ENCODE data around the gene AKAP9.
"Not testable (repeated sequence)": the region's sequence is repeated elsewhere in the genome, so short reads cannot be mapped to it uniquely, and the experiment has no call there.

The AKAP9 gene

DNA sequence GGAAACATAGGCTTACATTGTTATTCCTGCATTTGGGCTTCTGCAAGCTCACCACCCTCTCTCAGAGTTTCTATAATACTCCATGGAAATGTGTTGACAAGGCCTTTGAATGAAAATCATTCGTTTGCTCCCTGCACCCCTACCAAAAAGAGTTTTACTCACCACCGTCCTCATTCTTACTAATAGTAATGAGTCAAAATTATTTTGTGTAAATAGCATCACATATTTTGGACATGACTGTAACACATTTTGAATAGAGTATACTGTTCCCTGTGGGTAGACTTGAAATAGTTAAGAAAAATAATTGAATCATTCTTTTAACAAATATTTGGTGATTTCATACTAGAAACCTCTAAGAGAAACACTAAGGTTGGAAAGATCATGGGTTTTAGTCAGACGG lies 84.6 kb downstream of the AKAP9 start:
- no peak for DNase-seq

DNA sequence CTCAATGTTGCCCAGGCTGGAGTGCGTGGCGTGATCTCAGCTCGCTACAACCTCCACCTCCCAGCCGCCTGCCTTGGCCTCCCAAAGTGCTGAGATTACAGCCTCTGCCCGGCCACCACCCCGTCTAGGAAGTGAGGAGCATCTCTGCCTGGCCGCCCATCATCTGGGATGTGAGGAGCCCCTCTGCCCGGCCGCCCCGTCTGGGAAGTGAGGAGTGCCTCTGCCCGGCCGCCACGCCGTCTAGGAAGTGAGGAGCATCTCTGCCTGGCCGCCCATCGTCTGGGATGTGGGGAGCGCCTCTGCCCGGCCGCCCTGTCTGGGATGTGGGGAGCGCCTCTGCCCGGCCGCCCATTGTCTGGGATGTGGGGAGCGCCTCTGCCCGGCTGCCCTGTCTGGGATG lies 86.0 kb downstream of the AKAP9 start:
- DNase-seq: not testable (repeated sequence)

DNA sequence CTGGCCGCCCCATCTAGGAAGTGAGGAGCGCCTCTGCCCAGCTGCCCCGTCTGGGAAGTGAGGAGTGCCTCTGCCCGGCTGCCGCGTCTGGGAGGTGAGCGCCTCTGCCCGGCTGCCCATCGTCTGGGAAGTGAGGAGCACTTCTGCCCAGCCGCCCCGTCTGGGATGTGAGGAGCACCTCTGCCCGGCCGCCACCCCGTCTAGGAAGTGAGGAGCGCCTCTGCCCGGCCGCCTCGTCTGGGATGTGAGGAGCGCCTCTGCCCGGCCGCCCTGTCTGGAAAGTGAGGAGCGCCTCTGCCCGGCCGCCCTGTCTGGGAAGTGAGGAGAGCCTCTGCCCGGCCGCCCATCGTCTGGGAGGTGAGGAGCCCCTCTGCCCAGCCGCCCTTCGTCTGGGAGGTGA lies 86.5 kb downstream of the AKAP9 start:
- not testable (repeated sequence) for DNase-seq

DNA sequence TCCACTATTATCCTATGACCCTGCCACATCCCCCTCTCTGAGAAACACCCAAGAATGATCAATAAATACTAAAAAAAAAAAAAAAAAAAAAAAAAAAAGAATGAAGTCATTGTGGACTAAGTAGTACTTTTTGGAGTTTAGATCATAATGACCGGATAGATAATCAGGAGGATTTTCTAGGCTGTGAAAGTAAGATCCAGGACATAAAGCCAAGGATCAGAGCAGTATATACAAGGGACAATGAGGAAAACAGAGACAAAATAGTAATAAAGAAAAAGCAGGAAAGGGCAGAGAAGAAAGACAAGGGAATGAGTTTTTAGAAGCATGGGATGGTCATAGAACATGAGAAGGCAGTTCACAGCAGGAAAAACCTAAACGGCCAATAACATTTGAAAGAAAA lies 87.6 kb downstream of the AKAP9 start:
- DNase-seq: no peak

DNA sequence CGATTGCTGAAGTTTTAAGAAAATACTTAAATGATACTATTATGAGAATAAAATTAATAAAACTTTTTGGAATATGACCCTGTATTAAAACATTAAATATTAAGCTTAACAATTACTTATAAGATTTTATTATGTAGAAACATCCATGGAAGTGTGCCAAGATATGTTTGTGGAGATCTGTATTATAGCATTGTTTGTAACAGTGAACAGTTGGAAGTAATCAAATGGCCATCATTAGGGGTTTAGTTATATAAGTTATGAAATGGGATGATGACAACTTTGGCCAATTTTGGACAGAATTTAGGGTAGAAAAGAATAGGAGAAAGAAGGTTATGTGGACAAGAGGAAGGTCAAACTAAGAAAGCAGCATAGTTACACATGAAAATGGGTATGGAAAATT lies 88.0 kb downstream of the AKAP9 start:
- DNase-seq: no peak

DNA sequence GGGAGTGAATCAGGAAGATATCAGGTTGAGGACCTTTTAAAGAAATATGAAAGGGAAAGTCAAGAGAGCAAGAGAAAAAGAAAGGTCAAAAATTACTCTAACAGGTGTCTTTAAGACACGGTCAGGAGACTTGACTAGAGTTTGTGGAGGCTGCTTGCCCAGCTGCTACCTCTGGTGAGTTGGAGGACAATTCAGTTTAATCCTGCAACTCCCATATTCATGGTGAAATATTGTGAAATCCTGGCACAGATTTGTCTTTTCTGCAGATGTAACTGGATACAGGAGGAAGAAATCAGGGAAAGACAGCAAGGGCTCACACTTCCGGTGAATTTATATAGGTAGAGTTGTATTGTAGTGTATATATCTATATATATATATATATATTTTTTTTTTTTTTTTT lies 93.5 kb downstream of the AKAP9 start:
- no peak for DNase-seq

DNA sequence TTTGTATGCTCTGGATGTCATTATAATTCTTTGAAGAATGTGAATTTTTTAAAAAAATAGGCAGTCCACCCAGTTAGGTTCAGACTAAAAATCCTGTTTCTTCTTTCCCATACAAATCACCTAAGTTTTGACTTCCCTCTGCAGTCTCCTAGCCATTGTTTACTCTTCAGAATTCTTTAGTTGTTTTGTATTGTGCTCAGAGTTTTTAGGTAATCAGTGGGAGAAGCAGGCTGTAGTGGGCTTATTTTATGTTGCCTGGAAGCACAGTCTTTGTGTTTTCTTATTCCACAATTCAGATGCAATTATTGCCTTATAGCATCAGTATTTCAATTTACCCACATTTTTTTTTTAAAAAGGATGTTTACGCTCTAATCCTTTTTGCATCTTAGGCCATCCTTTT lies 94.9 kb downstream of the AKAP9 start:
- no peak for DNase-seq

DNA sequence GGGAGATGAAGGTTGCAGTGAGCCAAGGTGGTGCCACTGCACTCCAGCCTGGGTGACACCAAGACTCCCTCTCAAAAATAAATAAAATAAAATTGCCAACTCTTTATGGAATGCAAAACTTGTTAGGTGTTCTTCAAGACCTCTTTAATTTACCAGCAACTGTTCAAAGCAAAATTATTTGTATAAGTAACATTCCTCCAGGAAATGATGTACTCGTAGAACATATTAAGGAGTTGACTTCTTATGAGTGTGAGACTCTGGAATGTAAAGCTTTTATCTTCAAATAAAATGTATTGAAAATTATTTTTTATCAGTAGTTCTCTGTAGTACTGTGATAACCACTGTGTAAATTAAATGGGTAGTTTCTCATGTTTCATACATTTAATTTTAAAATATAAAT lies 99.2 kb downstream of the AKAP9 start:
- no peak for DNase-seq

DNA sequence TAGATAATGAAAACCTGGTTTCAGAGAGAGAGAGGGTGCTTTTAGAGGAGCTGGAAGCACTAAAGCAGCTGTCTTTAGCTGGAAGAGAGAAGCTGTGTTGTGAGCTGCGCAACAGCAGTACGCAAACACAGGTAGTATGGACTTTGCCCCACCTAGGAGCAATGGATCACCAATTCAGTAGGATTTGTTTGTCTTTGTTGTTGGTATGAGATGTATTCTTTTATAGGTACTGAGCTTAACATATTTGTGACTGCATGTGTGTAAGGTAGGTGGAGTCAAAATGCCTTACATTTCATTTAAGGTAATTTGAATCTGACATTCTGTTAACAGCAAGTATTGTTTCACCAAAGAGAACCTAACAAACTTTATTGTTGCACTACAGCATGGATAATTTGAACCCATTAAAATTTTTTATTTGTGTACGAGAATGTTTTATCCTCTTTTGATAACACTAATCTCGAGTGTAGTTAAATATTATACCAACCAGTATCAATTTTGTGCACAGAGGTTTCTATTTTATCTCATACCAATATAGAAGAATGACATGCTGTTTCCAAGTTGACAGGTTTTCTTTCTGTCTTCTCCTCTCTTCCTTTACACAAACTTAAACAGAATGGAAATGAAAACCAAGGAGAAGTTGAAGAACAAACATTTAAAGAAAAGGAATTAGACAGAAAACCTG lies 101.5 kb downstream of the AKAP9 start:
- DNase-seq: no peak

DNA sequence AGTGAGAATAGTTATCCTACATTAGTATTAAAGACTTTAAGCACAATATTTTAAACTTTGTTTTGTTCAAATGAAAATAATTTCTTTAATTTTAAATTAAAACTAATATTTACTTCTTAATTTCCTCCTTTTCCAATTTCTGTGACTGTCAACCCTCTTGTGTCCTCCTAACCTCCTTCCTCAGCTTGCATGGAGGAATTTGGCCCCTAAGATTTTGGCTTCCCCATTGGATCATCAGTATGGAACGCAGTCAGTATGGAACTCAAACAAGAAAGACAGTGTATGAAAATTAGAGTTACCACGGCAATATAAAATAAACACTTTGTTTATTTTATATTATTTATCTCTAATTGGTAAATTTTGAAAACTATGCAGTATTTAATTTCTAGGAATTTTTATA lies 102.4 kb downstream of the AKAP9 start:
- DNase-seq: no peak

DNA sequence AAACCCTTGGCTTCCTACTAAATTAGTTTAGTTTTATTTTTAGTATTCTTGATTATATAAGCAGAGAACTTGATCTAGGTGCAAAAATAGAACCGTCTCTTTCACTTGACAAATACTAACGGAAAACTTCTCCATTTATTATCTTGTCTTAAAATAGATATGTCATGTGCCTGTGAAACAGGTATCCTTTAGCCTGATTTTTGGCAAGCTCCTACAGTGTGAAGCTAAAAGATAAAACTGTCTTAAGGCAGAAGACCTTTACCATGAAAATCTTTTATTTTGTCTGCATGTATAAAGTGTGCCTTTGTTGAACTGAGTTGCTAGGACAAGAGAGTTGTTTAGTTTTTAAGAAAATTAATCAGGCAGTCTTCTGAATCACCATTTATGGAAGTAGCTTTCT lies 103.0 kb downstream of the AKAP9 start:
- DNase-seq: no peak

DNA sequence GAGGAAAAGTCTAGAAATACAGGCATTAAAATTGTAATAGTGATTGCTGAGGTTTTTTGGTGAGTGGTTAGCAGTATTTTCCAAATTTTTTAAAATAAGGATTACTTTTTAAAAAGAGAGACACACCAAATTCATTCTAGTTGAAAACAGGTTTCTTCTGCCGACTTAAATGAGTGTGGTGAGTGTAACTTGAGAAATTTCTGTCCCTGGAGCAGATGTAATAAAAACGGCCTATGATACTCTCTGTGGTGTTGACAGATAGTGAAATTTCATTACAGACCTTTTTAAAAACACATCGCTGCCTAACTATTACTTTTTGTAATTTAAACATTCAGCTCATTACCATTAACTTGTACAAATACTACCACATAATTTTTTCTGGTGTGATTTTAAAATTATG lies 103.5 kb downstream of the AKAP9 start:
- DNase-seq: no peak

DNA sequence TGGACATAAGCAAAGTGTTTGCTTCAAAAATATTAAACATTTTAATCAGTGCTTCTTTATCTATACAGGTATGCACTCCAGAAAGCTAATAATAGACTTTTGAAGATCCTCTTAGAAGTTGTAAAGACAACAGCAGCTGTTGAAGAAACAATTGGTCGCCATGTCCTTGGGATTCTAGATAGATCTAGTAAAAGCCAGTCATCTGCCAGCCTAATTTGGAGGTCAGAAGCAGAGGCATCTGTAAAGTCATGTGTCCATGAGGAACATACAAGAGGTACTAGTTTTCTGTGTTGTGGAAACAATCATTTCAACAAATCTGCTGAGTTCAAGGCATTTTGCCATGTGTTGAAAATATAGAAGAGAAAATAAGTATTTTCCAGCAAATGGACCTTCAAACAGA lies 104.3 kb downstream of the AKAP9 start:
- no peak for DNase-seq

DNA sequence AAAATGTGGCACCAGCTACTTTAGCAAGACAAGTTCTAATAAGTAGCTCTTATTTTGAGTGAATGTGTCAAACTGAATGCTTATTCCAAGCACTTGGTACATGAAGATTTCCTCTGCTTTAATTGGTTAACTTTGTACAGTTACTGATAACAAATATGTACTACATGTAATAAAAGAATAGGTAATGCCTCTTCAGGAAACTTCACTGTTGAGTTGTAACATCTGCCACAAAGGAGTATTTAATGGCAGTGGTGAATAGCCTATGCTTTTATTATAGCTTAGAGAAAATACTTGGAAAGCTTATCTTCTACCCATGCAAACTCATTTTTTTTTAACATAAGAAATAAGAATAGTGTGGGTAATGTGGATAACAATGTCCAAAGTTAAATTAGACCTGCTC lies 111.0 kb downstream of the AKAP9 start:
- no peak for DNase-seq

DNA sequence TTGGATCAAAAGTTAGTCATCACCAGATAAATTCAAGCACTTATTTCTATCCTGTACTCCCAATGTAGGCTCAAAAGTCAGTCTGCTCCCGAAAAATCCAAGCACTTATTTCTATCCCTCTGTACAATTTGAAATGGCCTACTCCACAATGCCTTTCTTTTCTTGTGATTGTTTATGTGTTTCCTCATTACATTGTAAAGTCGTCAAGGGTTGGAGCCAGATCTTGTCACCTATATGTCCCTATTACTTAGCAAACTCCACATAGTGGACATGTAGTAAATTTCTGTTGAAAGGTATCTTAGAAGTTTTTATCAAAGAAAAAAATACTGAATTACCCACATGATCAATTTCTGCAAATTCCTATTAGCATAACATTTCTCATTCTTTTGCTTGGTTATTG lies 111.5 kb downstream of the AKAP9 start:
- no peak for DNase-seq

DNA sequence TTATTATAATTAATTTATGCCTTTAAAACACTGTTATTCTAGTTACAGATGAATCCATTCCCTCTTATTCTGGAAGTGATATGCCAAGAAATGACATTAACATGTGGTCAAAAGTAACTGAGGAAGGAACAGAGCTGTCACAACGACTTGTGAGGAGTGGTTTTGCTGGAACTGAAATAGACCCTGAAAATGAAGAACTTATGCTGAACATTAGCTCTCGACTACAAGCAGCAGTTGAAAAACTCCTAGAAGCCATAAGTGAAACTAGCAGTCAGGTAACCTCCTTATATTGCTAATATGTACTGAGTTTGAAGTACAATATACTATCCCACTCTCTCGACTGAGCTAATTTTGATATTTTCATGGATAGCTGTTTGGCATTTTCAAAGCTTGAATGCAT lies 112.0 kb downstream of the AKAP9 start:
- no peak for DNase-seq

DNA sequence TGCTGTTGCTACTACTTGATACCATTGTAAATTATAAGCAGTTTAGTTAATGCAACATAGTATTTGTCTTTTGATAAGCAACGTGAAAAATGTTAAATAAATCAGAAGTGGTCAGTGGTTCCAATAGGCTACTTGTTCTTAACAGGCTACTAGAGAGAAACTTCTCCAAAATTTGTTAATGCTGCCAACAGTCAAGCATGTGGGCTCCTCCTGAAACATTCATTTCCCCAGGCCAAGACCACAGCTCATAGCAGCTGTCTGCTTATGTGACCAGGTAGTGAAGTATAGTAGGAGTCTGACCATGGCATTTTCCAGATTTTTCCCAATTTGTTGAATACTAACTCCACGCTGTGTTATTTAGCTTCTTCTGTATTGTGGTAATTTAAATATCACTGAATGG lies 112.7 kb downstream of the AKAP9 start:
- no peak for DNase-seq

DNA sequence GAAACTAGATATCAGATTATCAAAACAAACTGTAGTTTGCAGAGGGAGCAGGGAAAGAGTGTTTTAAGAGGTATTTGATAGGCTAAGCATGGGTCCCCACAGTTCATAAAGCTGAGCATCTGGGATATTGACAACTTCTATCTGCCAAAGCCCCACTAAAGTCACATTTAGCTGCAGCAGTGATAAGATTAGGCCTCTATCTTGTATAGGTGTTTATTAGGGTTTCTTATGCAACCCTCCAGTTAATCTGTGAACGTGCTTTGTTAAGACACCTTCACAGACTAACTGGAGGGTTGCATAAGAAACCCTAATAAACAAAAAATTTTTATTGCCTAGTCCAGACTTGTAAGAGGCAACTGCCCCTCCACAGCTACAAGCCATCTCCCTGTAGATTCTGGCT lies 115.6 kb downstream of the AKAP9 start:
- no peak for DNase-seq

DNA sequence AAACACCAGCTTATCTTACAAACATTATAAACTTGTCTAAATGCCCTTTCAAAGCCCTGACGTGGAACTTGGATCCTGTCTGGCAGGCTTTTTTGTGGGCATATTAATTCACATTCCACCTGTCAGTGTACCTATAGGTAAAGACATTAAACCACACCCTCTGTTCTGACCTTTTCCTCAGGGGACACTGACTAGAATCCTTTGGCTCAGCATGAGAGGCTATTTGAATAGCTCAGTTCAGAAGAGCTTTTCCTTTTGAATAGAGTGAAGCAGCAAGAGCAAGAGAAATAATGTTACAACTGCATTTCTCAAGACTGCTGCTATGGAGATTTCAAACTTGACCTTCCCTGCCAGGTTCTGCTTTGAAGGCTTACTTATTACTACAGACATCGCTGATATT lies 116.7 kb downstream of the AKAP9 start:
- DNase-seq: no peak

DNA sequence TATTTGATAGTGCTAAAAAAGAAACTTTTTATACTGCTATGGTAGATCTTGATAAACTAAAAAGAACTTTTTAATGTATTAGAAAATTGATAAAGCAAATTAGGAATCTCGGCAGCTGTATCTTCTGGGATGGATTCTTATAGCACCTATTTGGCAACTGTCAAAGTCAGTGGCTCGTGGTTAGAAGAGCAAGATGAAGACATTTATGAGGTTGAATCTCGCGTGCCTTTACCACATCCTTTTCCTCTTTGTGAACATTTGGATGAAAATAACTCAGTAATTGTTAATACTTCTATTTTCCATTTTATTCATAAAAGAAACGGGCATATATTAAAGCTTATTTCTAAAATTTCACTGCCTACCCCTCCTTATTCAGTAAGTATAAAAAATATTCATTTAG lies 117.4 kb downstream of the AKAP9 start:
- no peak for DNase-seq

DNA sequence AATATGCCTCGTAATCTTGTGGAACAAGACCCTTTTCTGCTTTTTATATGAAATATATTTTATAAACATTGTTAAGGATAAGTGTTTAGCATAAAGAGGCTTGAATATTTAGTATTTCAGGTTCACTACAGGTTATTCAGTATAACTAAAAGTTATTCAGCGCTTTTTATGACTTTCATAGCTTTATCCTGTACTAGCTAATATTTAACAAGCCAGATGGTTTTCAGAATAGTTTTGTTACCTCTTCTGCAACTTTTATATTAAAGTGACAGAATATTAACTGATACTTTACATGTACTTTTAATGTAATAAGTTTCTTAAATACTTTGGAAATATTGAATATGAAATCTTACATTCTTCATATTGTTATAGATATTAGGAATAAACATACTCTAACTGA lies 118.2 kb downstream of the AKAP9 start:
- DNase-seq: no peak

DNA sequence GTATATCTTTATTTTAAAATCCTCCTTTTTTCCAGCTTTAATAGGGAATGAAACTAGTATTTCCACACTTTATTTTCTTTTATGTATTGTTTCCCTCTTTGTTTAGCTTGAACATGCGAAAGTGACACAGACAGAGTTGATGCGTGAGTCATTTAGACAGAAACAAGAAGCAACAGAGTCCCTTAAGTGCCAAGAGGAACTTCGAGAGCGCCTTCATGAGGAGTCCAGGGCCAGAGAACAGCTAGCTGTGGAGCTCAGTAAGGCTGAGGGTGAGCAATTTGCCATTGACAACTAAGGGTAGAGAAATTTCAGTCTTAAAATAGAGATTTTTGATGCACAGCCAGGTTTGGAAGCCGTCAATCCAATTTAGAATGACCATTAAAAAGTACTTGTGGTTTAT lies 120.5 kb downstream of the AKAP9 start:
- no peak for DNase-seq

DNA sequence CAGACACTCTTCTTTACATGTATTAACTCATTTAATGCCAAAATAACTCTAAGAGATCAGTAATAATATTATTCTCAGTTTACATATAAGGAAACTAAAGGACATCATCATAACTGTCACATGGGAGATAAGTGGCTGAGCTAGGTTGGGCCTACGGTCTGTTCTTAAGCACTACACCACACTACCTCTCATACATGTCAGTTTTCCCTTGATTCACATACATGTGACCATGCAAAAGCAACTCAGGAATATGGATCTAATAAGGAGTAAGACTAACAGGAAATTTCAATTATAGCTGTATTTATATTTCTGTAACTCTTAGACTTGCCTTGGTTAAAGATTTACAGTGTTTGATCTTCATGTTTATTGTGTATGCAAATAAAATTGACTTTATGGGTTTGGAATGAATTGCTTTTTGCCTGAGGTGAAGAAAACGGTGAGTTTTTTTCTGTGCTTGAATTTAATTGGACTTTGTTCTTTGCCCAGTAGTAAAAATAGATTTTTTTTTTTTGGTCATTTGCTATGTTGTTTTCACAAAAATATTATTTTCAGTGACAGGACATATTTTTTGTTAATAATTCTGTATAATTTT lies 123.9 kb downstream of the AKAP9 start:
- DNase-seq: no peak

DNA sequence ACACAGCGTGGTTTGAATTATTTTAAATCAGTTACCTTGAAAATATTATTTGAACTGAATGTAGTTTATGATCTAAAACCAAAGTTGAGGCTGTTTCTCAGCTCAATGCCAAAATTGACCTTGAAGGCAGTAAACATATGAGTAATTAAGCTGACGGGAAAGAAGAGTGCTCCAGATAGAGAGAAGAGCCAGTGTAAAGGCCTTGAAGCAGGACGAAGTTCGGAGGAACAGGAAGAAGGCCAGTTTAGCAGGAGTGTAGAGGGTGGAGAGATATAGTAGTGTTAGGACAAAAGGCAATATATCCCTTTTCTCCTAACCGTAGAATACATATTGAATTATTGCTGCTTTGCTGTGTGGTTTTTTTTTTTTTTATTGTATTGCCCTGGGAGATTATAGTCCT lies 130.4 kb downstream of the AKAP9 start:
- DNase-seq: no peak

DNA sequence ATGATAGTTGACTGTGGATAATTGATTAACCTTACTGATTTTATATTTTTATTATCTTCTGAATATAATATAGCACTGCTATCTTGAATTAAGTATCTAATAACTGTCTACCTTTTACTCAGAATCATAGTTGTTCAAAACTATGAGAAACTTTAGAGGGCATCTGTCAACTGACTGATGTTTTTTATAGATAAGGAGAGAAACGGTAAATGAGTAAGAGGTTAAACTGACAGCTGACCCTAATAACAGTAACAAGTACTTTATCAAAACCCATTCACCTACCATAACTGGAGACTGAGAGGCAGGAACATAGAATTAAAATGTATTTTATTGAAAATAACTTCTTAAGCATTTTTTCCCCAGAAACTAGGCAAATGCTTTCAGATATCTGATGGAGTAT lies 131.5 kb downstream of the AKAP9 start:
- no peak for DNase-seq

Measured in islet precursor cell (in vitro differentiated cells).